MCF 10A (cell line): Measurements from ENCODE around the gene SYT3. TPM values are rescaled to one million over a fixed set of nuclear protein-coding genes. Genes with fewer than 3 reads are reported as not detected.

ENCODE experiments used
- BruUV-seq: library from RNA; stranded (reverse); fragments of 400-500 nt; replicated peaks from 2 replicates; lab custom pipeline; 2021; lab: Mats Ljungman, UMichigan
- CTCF ChIA-PET: fragments of 300-600 bp; sonication (Branson Sonifier 250); formaldehyde crosslinking; extraction: SDS; loops from one replicate; lab custom pipeline; 2021; ENCODE audit warnings: antibody characterized with exemption, inconsistent platforms; lab: Yijun Ruan, JAX
- POLR2A ChIA-PET: fragments of 300-600, 350-650 bp; sonication (Branson Sonifier 250); formaldehyde crosslinking; extraction: SDS; loops from one replicate; lab custom pipeline; 2020; ENCODE audit warnings: antibody characterized with exemption, inconsistent platforms; lab: Yijun Ruan, JAX
- DNase-seq: peaks from one replicate; pipeline ENCODE4 v3.0.0-alpha.2; 2018; ENCODE audit not compliant: unreplicated experiment
- H3K27ac Mint-ChIP-seq: one replicate; pipeline ENCODE4 v1.8.0; 2022; ENCODE audit warnings: mild to moderate bottlenecking, low read depth, mixed read lengths; ENCODE audit not compliant: unreplicated experiment
- H3K27me3 Mint-ChIP-seq: one replicate; pipeline ENCODE4 v1.8.0; 2022; ENCODE audit warnings: mixed read lengths; ENCODE audit not compliant: insufficient read depth, unreplicated experiment
- H3K36me3 Mint-ChIP-seq: one replicate; pipeline ENCODE4 v1.8.0; 2022; ENCODE audit warnings: mild to moderate bottlenecking, moderate library complexity, mixed read lengths; ENCODE audit not compliant: insufficient read depth, unreplicated experiment
- H3K4me1 Mint-ChIP-seq: one replicate; pipeline ENCODE4 v1.8.0; 2022; ENCODE audit warnings: mixed read lengths; ENCODE audit not compliant: insufficient read depth, unreplicated experiment
- H3K4me3 Mint-ChIP-seq: one replicate; pipeline ENCODE4 v1.8.0; 2022; ENCODE audit warnings: mild to moderate bottlenecking, moderate library complexity, mixed read lengths; ENCODE audit not compliant: unreplicated experiment
- H3K9me3 Mint-ChIP-seq: one replicate; pipeline ENCODE4 v1.8.0; 2022; ENCODE audit warnings: mixed read lengths; ENCODE audit not compliant: unreplicated experiment
- CTCF ChIP-seq: fragments of 200-600 bp; IDR thresholded peaks from one replicate; pipeline ENCODE4 v1.8.0; 2022; ENCODE audit warnings: antibody characterized with exemption, mild to moderate bottlenecking; ENCODE audit not compliant: unreplicated experiment
- intact Hi-C: fragments of 100-400 bp; cut with micrococcal nuclease; formaldehyde crosslinking; loops from 2 replicates; pipeline ENCODE4 v1.14.1; 2022
- total RNA-seq: library from RNA; stranded (reverse); gene quantifications from 2 replicates; pipeline ENCODE4 v1.2.3, GENCODE V29; 2022

The SYT3 gene
- total RNA-seq, 1 experiment from 2014 or later = not detected

DNA sequence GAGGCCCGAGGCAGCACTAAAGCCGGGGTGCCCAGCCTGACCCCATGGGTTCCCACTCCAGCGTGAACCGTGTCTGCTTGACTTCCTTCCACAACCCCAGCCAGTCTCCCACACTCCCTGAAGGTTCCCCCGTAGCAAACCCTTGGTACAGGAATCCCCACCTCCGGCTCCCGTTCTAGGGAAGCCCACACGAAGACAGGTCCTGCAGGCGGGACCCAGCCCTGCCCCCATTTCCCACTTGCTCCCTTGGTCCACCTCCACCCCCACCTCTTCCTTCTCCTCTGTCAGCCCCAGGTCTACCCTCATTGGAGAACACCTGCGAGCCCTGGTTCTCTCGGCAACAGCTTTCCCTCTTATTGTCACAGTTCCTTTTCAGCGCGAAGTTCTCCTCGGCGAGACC lies 33.4 kb upstream of the SYT3 start:
- BruUV-seq = no TSS peak
- POLR2A ChIA-PET = no interaction called here
- H3K27ac Mint-ChIP-seq = no peak overlapping the region
- H3K36me3 Mint-ChIP-seq = no peaks in the 10 kb centered on the region
- H3K4me3 Mint-ChIP-seq = no peak overlapping the region
- H3K4me1 Mint-ChIP-seq = peaks cover 4% of the 10 kb centered on the region
- intact Hi-C loops = no loop called here
- DNase-seq = no peak
- H3K9me3 Mint-ChIP-seq = peaks cover 5% of the 10 kb centered on the region
- no peak for TF ChIP-seq CTCF
- H3K27me3 Mint-ChIP-seq = peaks cover 17% of the 10 kb centered on the region
- CTCF ChIA-PET = no interaction called here

DNA sequence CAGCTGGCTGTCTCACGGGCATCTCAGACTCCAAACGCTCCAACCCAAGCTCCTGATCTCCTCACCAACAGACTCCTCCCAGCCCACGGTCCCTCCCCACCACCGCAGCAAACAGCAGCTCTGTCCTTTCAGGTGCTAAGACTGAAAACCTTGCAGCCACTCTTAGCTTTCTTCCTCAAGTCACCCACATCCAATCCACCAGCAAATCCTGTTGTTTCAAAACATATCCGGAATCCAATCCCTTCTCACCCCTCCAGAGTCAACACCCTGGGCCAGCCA lies 30.4 kb upstream of the SYT3 start:
- Mint-ChIP-seq H3K27me3 (peaks cover 17% of the 10 kb centered on the region), H3K4me3 (no peak overlapping the region), H3K4me1 (no peaks in the 10 kb centered on the region), H3K36me3 (peaks cover 6% of the 10 kb centered on the region), H3K27ac (no peak overlapping the region), H3K9me3 (no peaks in the 10 kb centered on the region)
- TF ChIP-seq CTCF = no peak
- POLR2A ChIA-PET = no interaction called here
- no peak for DNase-seq
- intact Hi-C loops = no loop called here
- no TSS peak for BruUV-seq
- CTCF ChIA-PET = interaction anchor here (0.5 to 2.6 kb wide), 20 partner anchors 7 to 451 kb away, joined by 3 to 13 read pairs (median 4); partner anchors contain the start of genes ACP4 and GPR32

DNA sequence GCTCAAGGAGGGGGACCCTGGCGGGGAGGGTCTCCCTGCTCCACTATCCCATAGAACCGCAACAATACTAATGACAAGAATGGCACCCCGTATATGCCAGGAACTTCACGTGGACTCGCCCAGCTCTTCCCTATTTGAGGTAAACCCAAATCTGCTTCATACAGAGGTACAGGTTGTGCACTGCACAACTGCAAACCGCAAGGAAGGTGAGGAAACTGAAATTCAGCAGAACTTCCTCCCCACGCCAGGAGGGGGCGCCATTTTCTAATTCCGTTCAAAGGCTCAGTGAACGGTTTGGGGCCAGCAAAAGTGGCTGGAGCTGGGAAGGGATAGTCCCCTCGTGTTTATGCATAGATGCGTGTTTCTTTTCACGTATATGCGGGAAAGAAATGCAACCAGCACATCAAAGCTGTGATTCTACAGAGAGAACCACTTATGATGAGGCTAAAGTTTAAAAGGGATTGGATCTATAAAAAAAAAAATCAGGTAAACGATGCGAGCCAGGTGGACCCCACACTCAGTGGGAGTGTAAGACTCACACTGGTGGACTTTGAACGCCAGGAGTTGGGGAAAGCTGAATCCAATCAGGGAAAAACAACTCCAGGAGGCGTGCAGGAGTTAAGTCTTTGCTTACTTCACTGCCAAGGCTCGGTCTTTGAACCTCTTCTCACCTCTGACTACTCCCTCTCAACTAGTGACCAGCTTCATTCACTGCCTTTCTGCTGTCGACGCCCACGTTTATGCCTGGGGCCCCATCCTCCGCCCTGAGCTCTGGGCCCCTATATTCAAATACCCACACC lies 29.8 kb upstream of the SYT3 start:
- Mint-ChIP-seq H3K9me3 (no peaks in the 10 kb centered on the region), H3K27ac (no peak overlapping the region), H3K4me3 (no peak overlapping the region), H3K27me3 (peaks cover 17% of the 10 kb centered on the region), H3K36me3 (peaks cover 6% of the 10 kb centered on the region), H3K4me1 (no peaks in the 10 kb centered on the region)
- DNase-seq = peak; percentile 27
- CTCF ChIA-PET = interaction anchor here (0.5 to 2.6 kb wide), 25 partner anchors 8 to 452 kb away, joined by 3 to 13 read pairs (median 4); partner anchors contain the start of genes ACP4 and GPR32
- BruUV-seq = no TSS peak
- peak; percentile 66 for TF ChIP-seq CTCF
- POLR2A ChIA-PET = no interaction called here
- intact Hi-C loops = no loop called here

DNA sequence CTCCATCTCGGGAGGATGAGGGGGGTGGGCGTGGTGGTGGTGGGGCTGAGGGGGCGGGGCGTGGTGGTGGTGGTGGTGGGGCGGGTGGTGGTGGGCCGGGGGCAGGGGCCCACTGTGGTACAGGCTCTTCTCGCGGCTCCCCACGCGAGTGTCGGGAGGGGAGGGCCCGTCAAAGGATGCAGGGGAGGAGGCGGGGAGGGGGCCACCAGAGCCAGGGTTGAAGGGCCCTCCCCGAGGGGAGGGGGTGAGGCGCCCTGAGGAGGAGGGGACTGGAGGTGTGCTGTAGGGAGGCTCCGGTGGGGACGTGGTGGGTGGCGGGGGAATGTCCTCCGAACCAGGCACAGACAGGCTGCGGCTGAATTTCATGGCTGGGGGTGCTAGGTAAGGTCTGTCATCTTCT lies 29.2 kb upstream of the SYT3 start:
- Mint-ChIP-seq H3K4me1 (no peaks in the 10 kb centered on the region), H3K4me3 (no peak overlapping the region), H3K36me3 (peaks cover 6% of the 10 kb centered on the region), H3K9me3 (no peaks in the 10 kb centered on the region), H3K27me3 (peaks cover 17% of the 10 kb centered on the region), H3K27ac (no peak overlapping the region)
- intact Hi-C loops = no loop called here
- POLR2A ChIA-PET = no interaction called here
- no peak for TF ChIP-seq CTCF
- no TSS peak for BruUV-seq
- CTCF ChIA-PET = interaction anchor here (0.6 to 2.1 kb wide), 10 partner anchors 15 to 368 kb away, joined by 3 to 7 read pairs (median 4); no protein-coding TSS in a partner anchor
- no peak for DNase-seq
